Liver (tissue), 3 donors: Measurements from ENCODE around the gene CDH22.

Experiments
- CTCF ChIP-seq: fragments of 150-350 bp; IDR thresholded peaks from 2 replicates; pipeline ENCODE4 v1.5.1; 2017; ENCODE audit warnings: improper control_type of control experiment, low read depth, low read length; ENCODE audit not compliant: missing input control
- EGR1 ChIP-seq, 2 donors: IDR thresholded peaks; 2 replicates each; pipeline ENCODE4 v1.6.1; 2016 to 2018; ENCODE audit warnings: antibody characterized with exemption in 2 of 2, low read depth in 2 of 2
- JUND ChIP-seq, 2 donors: IDR thresholded peaks; 2 replicates each; pipeline ENCODE4 v1.6.1; 2016; ENCODE audit warnings: antibody characterized with exemption in 2 of 2
- MAX ChIP-seq: IDR thresholded peaks from 2 replicates; pipeline ENCODE4 v1.6.1; 2016; ENCODE audit warnings: antibody characterized with exemption
- RAD21 ChIP-seq, 2 donors: IDR thresholded peaks; 2 replicates each; pipeline ENCODE4 v1.6.1; 2016; ENCODE audit warnings: antibody characterized with exemption in 2 of 2, mild to moderate bottlenecking in 2 of 2
- REST ChIP-seq: IDR thresholded peaks from 2 replicates; pipeline ENCODE4 v1.6.1; 2016; ENCODE audit warnings: antibody characterized with exemption, mild to moderate bottlenecking
- SP1 ChIP-seq: IDR thresholded peaks from 2 replicates; pipeline ENCODE4 v1.6.1; 2018; ENCODE audit warnings: antibody characterized with exemption, mild to moderate bottlenecking
- TAF1 ChIP-seq: conservative IDR thresholded peaks from 2 replicates; pipeline ENCODE4 v1.6.1; 2016; ENCODE audit warnings: antibody characterized with exemption, mild to moderate bottlenecking
- ZBTB33 ChIP-seq: IDR thresholded peaks from 2 replicates; pipeline ENCODE4 v1.6.1; 2016; ENCODE audit warnings: antibody characterized with exemption
- donor health status: healthy.
- donor health status: healthy.

GRCh38 chr20:46157625-46158024 is 150.7 kb downstream of the CDH22 start:
- TF ChIP-seq CTCF (no peak), JUND (IDR thresholded peaks at IDR 0.05) (no peak), ZBTB33 (no peak), MAX (no peak), TAF1 (no peak), SP1 (no peak), RAD21 (IDR thresholded peaks at IDR 0.05) (no peak), REST (no peak), EGR1 (IDR thresholded peaks at IDR 0.05; ENCODE audit: low read depth in 2 of 2) (no peak)
